IMR-90 (cell line): ENCODE results near the gene RAC2.

ENCODE experiments used
- CEBPB ChIP-seq: IDR thresholded peaks from 2 replicates; pipeline ENCODE4 v1.6.1; 2012; ENCODE audit warnings: low read depth, low read length, improper control_type of control experiment
- MAFK ChIP-seq: IDR thresholded peaks from 2 replicates; pipeline ENCODE4 v1.6.1; 2012; ENCODE audit warnings: low read depth, low read length, improper control_type of control experiment
- POLR2A ChIP-seq: IDR thresholded peaks from 2 replicates; pipeline ENCODE4 v1.6.1; 2012; ENCODE audit warnings: mild to moderate bottlenecking, low read depth, low read length
- RFX5 ChIP-seq: IDR thresholded peaks from 2 replicates; pipeline ENCODE4 v1.8.0; 2012; ENCODE audit warnings: low read depth, mild to moderate bottlenecking, low read length, moderate library complexity
- TF ChIP-seq, protein P1 (sequence below): conservative IDR thresholded peaks from 2 replicates; pipeline ENCODE4 v1.5.1; 2012; ENCODE audit warnings: mild to moderate bottlenecking, low read depth, low read length, improper control_type of control experiment

DNA sequence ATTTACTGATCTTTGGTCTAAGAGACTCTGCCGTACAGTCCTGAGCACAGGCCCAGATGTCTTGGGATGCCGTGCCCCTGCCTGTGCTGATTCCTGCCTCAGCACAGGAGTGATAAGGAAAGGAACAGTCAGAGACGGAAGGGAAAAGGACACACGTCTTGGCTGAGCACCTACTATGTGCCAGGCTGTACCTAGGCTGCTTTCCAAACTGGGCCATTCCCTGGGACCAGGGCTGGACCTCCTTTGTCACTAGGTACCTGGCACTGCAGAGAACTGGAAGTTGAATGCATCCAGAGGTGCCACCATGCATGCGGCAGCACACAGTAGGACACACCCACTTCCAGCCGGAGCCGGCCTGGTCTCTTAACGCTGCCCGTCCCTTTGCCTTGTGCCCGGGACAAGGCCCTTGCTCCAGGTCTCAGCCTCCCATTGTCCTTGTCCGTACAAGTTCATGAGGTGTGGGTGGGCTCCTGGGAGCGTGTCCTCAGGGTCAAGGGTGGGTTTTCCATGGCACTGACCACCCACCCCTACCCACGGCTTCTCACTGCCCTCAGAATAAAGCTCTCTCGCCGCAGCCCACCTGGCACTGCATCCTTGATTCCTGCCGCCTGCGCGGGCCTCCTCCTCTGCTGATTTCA, 30.7 kb downstream of the RAC2 start:
- TF ChIP-seq, protein P1, sequence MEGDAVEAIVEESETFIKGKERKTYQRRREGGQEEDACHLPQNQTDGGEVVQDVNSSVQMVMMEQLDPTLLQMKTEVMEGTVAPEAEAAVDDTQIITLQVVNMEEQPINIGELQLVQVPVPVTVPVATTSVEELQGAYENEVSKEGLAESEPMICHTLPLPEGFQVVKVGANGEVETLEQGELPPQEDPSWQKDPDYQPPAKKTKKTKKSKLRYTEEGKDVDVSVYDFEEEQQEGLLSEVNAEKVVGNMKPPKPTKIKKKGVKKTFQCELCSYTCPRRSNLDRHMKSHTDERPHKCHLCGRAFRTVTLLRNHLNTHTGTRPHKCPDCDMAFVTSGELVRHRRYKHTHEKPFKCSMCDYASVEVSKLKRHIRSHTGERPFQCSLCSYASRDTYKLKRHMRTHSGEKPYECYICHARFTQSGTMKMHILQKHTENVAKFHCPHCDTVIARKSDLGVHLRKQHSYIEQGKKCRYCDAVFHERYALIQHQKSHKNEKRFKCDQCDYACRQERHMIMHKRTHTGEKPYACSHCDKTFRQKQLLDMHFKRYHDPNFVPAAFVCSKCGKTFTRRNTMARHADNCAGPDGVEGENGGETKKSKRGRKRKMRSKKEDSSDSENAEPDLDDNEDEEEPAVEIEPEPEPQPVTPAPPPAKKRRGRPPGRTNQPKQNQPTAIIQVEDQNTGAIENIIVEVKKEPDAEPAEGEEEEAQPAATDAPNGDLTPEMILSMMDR, result no peak
- TF ChIP-seq RFX5 (no peak), POLR2A (no peak), MAFK (no peak), CEBPB (no peak)
